GM21423 (cell line): ENCODE results near the gene CCR5AS.
"Not testable (repeated sequence)": the region's sequence is repeated elsewhere in the genome, so short reads cannot be mapped to it uniquely, and the experiment has no call there.

Experiments
- ATAC-seq: cut with Tn5 transposase; IDR thresholded peaks from one replicate; pipeline ENCODE4 v1.9.1; 2021; ENCODE audit warnings: mild to moderate bottlenecking, moderate library complexity; ENCODE audit not compliant: unreplicated experiment

The CCR5AS gene

DNA sequence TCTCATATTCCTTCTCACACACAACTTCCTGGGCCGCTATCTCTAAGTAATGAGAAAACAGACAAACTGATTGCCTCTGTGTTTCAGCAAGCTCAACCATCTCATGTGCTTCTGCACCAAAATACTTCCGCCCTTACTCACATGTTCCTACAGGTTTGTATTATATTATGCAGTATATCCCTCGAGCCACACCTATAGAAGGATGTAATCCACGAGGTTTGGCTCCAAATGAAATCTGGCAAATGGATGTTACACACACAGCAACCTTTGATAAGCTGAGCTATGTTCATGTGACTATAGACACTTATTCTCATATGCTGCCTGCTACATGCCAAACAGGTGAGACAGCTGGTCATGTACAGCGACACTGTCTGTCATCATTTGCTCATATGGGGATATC lies 22.8 kb upstream of the CCR5AS start:
- ATAC-seq: no peak

DNA sequence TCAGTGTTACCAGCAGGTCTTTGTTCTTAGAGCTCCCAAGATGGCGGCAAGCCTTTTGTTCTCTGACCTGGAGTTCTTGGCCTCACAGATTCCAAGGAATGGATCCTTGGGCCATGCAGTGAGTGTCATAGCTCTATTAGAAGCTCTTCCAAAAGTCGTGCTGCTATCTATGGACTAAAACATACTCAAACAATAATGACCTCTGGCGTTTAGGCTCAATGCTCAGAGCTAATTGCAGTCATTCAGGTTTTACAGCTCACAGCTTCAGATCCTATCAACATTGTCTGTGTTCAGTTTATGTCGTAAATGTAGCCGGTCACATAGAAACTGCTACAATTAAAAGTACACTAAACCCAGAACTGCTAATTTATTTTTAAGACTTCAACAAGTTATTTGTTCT lies 22.4 kb upstream of the CCR5AS start:
- no peak for ATAC-seq

DNA sequence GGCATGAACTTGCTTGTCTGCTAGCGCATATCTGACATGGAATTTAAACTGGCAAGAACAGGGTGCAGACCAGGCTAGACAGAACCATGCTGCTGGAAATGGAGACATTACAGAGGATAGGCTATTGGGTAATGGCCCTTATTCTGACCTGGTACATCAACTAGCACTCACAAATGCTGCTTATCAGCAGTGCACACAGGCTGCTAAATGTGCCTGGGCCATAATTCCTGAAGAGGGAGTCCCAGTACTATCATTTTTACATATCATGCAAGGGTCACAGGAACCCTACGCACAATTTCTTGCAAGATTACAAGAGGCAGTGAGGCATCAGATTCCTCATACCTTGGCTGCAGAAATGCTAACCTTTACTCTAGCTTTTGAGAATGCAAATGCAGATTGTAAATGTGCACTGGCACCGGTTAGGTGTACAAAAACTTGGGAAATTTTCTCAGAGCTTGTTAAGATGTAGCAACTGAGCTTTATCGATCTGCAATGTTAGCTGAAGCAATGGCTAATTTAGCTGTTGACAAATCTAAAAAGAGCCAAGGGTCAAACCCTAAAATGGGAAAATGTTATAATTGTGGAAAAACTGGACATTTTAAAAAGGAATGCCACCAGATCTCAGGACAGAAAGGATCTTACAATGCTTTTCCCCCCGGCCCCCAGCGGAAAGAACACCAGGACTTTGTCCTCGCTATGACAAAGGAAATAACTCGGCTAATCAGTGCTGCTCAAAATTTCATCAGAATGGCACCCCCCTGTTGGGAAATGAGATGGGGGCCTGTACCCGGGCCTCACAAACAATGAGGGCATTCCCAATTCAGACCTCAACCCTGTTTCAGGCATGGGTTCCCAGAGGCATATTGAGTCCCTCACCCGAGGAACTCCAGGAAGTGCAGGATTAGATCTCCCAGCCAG lies 21.3 kb upstream of the CCR5AS start:
- ATAC-seq: no peak

DNA sequence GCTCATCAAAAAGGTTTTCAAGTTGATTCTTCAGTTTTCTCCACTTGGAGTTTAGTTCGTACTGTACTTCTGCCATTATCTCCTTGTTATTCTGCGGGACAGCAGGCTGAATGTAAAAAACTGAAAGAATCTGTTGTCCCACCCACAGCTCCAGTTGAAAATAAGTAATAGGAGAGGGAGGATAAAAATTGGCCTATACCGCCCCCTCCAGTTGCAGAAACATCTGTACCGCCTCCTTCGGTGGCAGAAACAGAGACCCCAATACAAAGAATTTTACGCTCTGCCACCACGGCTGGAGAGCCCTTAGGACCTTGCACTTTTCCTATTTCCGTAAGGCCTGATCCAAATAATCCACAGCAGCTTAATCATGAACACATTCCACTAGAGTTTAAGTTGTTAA lies 20.5 kb upstream of the CCR5AS start:
- ATAC-seq: not testable (repeated sequence)

DNA sequence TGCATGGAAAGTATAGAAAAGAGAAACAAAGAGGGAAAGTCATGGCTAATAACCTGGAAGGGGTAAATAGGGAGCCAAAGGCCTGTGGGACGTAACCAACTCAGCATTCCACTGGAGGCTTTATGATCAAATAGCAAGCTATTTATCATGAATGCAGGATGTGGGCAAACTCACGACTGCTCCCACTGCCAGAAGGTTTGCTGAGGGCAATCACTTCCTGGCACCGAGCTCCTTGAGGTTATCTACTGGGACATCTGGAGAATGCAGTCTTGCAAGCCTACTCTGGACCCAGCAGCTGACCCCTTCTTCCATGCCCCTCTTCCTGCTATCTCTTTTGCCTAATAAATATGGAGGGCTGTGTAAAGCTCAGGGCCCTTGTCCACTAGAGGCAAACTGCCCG lies 19.6 kb upstream of the CCR5AS start:
- ATAC-seq: not testable (repeated sequence)

DNA sequence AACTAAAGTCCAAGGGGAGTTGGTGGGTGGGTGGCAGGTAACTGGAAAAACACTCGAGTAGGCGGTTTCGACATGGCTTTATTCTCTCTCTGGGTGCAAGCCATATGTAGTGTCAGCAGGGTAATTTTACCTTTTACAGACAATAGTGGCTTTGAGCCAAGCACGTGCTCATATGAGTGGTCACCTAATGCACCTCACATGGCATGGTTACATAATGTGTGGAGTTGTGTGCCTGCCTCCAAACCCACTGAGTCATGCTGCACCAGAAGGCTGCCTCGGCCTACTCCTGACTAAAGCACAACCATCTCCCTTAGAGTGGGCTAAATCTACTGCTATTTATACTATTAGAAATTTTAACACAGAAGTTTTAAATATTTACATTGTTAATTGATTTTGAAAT lies 16.7 kb upstream of the CCR5AS start:
- no peak for ATAC-seq

DNA sequence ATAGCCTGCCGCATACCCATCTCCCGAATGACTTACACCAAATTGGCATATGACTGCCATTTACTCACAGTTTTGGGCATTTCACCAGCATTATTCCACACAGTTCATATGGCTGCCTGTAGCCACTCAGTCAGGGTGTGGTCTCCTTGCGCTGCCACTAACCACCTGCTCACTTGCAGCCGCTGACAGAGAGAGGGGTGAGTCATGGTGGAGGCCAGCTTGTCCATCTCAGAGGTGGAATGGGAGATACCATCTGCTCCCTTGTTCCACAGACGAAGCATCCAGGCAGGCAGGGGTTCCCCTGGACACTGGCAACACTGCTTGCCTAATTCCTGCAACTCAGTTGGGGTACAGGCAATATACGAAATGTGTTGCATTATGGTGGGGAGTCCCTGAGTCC lies 15.8 kb upstream of the CCR5AS start:
- no peak for ATAC-seq

DNA sequence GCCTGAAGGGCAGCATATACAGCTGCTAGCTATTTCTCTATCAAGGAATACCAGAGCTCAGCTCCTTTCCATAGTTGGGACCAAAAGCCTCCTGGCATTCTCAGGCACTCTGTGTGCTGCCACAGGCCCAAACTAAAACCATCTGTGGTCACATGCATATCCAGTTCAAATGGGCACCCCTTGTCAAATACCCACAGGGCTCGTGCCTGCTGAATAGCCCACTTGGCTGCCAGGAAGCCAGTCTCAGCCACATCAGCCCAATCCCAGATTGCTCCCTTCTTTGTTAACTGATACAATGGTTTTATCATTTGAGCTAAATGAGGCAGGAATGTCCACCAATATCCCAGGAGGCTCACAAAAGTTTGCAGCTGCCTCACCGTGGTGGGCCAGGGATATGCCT lies 14.1 kb upstream of the CCR5AS start:
- ATAC-seq: no peak

DNA sequence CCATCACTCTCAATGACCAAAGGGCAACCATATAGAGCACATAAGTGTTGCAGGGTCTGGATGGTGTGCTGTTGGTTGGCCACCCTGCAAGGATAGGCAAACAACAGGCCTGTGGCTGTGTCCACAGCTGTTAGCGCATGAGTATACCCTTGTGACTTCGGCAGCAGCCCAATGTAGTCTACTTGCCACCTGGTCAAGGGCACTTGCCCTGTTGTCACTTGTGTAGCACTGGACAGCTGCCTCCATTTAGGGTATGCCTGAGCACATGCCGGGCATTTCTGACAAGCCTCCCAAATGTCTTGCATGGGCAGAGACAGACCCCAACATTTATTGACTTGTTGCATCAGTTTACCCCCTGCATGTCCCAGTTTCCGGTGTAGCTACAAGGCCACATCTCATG lies 12.9 kb upstream of the CCR5AS start:
- ATAC-seq: no peak

DNA sequence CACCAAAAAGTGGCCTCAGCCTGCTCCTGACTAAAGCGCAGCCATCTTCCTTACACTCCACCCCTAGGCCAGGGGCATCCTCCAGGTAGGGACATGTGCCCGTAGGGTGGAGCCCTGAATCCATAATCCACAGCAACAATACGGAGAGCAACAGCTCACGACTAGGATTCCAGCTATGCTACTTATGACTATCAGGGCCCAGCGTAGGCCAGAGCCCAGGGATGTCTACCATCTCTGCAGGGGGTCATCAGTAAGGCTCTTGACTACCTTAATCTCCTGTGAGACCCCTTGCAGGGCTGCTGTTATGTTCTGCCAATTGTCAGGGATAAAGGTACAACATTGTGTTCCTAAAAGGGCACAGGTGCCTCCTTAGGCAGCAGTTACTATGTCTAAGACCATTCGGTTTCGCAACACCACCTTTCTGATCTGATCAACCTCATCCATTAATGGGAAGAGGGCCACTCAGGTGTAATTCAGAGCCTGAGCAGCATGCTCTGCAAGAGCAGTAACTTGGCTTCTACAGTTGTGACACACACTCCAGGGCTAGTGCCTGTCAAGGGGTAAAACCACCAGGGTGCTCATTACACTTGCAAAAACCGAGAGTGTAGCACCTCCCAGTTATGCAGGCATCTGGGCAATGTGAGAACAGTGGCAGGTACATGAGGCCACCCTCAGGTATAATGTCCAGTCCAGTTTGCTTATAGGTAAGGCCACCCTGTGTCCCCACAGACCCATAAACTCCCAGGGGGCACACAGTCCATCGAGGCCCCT lies 11.2 kb upstream of the CCR5AS start:
- no peak for ATAC-seq

DNA sequence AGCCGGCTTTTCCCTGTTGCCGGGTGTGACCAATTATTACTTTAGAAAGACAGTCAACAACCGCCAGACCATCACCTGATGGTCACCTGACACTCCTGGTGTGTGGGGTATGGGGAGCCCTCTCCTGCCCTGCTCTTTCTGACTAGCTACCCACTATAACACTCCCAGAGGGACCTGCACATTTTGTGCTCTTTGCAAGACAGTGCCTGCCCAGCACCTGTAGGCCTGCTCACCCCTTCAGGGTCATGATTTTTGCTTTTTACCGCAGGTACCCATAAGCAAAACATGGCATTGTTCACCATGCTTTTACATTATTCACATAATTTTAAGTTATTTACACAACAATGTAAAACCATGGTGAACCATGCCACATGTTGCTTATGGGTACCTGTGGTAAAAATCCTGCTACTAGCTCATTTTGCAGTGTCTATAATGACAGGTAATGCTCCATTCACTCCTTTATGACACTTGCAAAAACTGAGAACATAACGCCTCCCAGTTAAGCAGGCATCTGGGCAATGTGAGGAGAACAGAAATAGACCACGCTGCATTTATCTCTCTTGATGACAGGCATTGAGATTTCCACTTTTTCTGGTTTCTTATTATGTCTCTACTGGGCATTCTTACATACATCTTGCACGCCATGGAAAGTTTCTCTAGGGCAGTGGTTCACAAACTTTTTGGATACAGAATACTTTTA lies 10.1 kb upstream of the CCR5AS start:
- no peak for ATAC-seq

DNA sequence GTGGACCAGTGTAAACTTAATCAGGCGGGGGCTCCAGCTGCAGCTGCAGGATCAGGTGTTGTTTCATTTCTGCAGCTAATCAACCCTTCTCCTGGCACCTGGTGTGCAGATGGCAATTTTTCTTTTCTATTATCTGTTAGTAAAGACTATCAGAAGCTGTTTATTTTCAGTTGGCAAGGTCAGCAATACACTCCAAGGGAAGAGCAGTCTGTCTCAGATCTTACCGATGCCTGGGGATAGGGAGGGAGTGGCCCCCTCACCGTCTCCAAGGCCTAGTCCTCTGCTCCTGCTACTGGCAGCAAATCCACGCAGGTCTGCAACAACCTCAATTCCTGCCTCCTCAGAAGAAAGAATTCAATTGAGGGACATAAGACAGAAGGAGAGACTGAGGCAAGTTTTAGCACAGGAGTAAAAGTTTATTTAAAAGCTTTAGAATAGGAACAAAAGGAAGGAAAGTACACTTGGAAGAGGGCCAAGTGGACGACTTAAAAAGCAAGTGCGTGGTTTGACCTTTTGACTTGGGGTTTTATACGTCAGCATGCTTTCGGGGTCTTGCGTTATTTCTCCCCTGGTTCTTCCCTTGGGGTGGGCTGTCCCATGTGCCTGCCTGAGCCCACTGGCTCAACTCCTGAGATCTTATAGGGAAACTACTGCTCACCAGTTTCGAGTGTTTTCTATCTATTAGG lies 9.4 kb upstream of the CCR5AS start:
- ATAC-seq: no peak

DNA sequence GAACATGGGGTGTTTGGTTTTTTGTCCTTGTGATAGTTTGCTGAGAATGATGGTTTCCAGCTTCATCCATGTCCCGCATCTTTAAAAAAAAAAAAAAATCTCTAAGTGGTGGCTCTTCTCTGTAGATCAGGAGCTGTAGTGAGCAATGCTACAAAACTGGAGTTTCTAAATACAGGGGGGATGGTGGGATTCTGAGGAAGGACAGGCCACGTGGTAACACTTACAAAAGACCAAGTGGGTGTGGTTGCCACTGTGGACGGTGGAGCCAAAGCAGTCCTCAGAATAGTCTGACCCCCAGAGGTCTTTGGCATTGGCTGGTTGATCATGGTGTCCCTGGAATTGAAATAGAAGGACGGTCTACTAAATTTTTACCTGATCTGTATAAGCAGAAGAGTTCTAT lies 7.9 kb upstream of the CCR5AS start:
- ATAC-seq: no peak

DNA sequence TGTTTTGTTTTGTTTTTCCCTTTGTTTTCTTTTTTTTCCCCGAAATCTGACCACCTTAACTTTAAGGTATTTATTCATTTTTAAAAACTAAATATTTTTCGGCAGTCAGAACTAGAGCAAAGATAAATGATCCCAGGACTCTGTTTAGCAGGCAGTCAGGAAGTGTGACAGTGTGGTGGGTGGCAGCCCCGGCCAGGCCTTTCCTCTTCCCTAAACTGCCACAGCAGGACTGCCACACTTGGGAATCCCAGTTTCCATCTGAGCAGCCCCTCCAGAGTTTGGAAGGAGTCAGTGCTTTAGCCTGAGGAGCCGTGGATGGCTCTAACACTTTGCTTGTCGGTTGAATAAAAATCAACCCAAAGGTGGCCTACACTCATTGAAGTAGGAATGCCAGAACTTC lies 7.1 kb upstream of the CCR5AS start:
- ATAC-seq: no peak

DNA sequence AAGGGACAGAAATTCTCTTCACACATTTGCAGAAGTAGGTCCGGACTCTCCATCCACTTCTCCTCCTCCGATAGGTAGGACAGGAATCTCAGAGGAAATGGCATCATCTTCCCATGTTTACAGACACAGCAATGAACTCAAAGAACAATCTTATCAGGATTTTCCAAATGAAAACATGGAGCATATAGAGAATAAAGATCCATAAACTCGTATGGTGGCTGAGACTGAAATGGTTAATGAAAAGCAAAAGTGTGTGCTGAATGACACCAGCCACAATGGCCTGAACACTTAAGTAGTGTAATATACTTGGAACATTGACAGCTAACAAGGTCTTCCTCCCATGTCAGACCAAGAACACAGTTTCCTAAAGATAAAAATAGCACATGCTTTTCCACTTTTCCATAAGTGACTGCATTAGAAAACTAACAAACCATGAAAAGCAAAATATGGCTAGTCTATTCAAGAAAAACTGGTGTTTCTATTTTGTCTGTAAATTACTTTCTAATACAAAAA lies 6.0 kb upstream of the CCR5AS start:
- no peak for ATAC-seq

DNA sequence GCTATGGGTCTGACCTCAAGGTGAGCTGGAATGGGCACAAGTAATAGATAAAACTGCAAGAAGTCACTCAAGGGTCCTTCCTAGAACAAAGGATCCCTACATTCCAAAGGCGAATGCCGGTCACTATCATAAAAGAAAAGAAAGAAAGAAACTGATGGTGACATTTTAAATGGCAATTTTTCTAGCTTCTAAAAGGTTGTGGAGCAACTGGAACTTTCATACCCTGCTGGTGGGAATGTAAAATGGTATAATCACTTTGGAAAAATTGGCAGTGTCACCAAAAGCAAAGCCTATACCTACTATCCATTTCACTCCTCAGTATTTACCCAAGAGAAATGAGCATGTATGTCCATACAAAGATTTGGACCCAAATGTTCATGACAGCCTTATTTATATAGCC lies 4.4 kb upstream of the CCR5AS start:
- ATAC-seq: no peak

DNA sequence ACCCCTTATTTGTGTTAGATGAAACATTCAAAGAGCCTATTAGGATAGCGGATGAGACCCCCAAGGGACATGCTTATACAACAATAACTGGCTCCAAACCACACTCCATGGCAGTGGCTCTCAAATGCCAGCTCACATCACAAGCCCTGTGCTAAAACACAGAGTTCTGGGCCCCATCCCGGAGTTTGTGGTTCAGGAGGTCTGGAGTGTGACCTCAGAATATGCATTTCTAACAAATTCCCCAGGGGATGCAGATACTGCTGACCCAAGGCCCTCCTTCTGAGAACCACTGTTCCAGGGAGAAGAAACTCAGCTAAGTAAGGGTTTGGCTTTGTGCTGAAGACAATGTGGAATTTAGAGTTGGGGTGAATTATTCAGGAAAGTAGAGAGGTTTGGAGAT lies 3.8 kb upstream of the CCR5AS start:
- ATAC-seq: no peak

DNA sequence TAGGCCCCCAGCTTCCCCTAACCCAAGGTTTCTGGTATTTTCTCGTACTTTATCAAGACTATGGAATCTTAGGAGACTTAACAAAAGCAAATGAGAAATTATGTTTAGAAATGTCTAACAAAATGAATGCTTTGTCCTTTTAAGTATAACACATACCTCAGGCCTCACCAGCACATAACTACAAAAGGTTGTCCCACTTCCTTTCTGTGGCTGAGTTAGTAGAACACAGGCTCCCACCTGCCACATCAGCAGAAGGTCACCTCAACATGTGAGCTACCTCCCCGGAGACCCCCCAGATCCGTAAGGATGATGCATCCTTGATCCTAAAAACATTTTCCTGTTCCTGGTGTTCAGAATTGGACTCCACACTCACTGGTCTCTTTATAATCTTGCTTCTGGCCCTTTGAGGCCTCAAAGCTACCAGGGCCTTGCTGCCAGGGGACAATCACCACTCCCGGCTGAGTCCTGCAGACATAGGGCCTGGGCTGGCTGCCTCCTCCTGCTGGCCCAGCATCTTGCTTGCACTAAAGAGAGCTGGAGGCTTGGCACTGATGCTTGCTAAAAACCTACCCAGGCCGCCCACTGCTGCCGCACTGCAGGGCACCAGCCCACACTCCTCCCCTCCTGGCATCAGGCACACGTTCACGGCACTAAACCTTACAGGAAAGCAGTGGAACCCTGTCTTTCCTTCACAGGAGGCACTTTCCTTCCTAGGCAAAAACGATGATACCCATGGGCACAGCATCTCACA lies 3.0 kb upstream of the CCR5AS start:
- no peak for ATAC-seq

DNA sequence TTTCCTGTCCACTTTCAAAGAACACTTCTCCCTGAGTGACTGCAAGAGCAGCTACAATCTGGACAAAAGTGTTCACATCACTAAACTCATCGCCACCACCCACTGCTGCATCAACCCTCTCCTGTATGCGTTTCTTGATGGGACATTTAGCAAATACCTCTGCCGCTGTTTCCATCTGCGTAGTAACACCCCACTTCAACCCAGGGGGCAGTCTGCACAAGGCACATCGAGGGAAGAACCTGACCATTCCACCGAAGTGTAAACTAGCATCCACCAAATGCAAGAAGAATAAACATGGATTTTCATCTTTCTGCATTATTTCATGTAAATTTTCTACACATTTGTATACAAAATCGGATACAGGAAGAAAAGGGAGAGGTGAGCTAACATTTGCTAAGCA lies 2.0 kb upstream of the CCR5AS start:
- no peak for ATAC-seq

DNA sequence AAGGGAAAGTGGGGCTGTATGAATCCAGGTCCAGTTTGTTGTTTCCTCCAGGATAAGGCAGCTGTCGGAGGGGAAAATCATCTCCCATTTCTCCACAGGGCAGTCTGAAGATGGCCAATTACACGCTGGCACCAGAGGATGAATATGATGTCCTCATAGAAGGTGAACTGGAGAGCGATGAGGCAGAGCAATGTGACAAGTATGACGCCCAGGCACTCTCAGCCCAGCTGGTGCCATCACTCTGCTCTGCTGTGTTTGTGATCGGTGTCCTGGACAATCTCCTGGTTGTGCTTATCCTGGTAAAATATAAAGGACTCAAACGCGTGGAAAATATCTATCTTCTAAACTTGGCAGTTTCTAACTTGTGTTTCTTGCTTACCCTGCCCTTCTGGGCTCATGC lies 1.1 kb upstream of the CCR5AS start:
- ATAC-seq: no peak
